ENCODE measurements around the gene GFRA3.

The GFRA3 gene

GRCh38 chr5:138276402-138277054, 2.1 kb upstream of the GFRA3 start:
- no peak for TF ChIP-seq ESRRG (CRISPR knock-in tag; IDR thresholded peaks at IDR 0.05)
- TF ChIP-seq TOX (CRISPR knock-in tag; IDR thresholded peaks at IDR 0.05; ENCODE audit: borderline replicate concordance) = no peak
- TF ChIP-seq OSR1 (CRISPR knock-in tag; IDR thresholded peaks at IDR 0.05) = no peak
- TF ChIP-seq ZFP3 (CRISPR knock-in tag; IDR thresholded peaks at IDR 0.05) = no peak
- TF ChIP-seq SNAI2 (CRISPR knock-in tag; IDR thresholded peaks at IDR 0.05) = no peak
- no peak for TF ChIP-seq ZC3H10 (CRISPR knock-in tag; IDR thresholded peaks at IDR 0.05)
- TF ChIP-seq ARNTL (CRISPR knock-in tag; IDR thresholded peaks at IDR 0.05; ENCODE audit: borderline replicate concordance, low read depth) = no peak
- TF ChIP-seq TCF4 (CRISPR knock-in tag; IDR thresholded peaks at IDR 0.05; ENCODE audit: borderline replicate concordance) = no peak
- no peak for TF ChIP-seq GLIS3 (CRISPR knock-in tag; IDR thresholded peaks at IDR 0.05)
- TF ChIP-seq ISL1 (CRISPR knock-in tag; IDR thresholded peaks at IDR 0.05) = no peak
- no peak for TF ChIP-seq CSRNP3 (CRISPR knock-in tag; IDR thresholded peaks at IDR 0.05)
- no peak for TF ChIP-seq ZNF8 (CRISPR knock-in tag; IDR thresholded peaks at IDR 0.05)
- no peak for TF ChIP-seq POU6F1 (CRISPR knock-in tag; IDR thresholded peaks at IDR 0.05; ENCODE audit: borderline replicate concordance, low read depth)
- no peak for ATAC-seq

- TF ChIP-seq PATZ1 (CRISPR knock-in tag; IDR thresholded peaks at IDR 0.05; ENCODE audit: borderline replicate concordance) (no peak), ZNF70 (CRISPR knock-in tag; IDR thresholded peaks at IDR 0.05) (no peak), ZC3H10 (CRISPR knock-in tag; IDR thresholded peaks at IDR 0.05) (no peak), BACH2 (CRISPR knock-in tag; IDR thresholded peaks at IDR 0.05; ENCODE audit: borderline replicate concordance) (no peak), TCF4 (CRISPR knock-in tag; IDR thresholded peaks at IDR 0.05; ENCODE audit: borderline replicate concordance) (no peak), ZFP30 (CRISPR knock-in tag; IDR thresholded peaks at IDR 0.05) (no peak), TOX (CRISPR knock-in tag; IDR thresholded peaks at IDR 0.05; ENCODE audit: borderline replicate concordance) (no peak), OSR1 (CRISPR knock-in tag; IDR thresholded peaks at IDR 0.05) (no peak), CSDC2 (CRISPR knock-in tag; IDR thresholded peaks at IDR 0.05) (no peak), SNAI2 (CRISPR knock-in tag; IDR thresholded peaks at IDR 0.05) (no peak), ZNF8 (CRISPR knock-in tag; IDR thresholded peaks at IDR 0.05) (no peak), ESRRG (CRISPR knock-in tag; IDR thresholded peaks at IDR 0.05) (no peak), RARB (CRISPR knock-in tag; IDR thresholded peaks at IDR 0.05) (no peak), ISL1 (CRISPR knock-in tag; IDR thresholded peaks at IDR 0.05) (no peak), CSRNP3 (CRISPR knock-in tag; IDR thresholded peaks at IDR 0.05) (no peak), CREB5 (CRISPR knock-in tag; IDR thresholded peaks at IDR 0.05; ENCODE audit: low read depth) (no peak), ZFP3 (CRISPR knock-in tag; IDR thresholded peaks at IDR 0.05) (no peak), TSHZ2 (CRISPR knock-in tag; IDR thresholded peaks at IDR 0.05) (no peak), POU6F1 (CRISPR knock-in tag; IDR thresholded peaks at IDR 0.05; ENCODE audit: borderline replicate concordance, low read depth) (no peak), PPARA (CRISPR knock-in tag; IDR thresholded peaks at IDR 0.05; ENCODE audit: borderline replicate concordance) (no peak)
- no peak for ATAC-seq
These were observed 1.5 kb upstream of the GFRA3 start for GRCh38 chr5:138275895-138276294.

All from SK-N-SH treated with all-trans-retinoic acid at 6 μM for 48 hours (cell line).